Activated naive CD8-positive, alpha-beta T cell treated with anti-CD3 and anti-CD28 coated beads, Interleukin-2, amount 10 ng/mL, durations not matched to agents 7 days and 5 days (primary cell): ENCODE measurements around the gene SLC30A3. TPM values are rescaled to one million over a fixed set of nuclear protein-coding genes. Genes with fewer than 3 reads are reported as not detected.

Source experiments
- ATAC-seq: fragments of 150-1000 bp; cut with Tn5 transposase; one replicate; pipeline ENCODE4 v1.10.0; 2021; ENCODE audit warnings: low read depth, moderate library complexity
- POLR2A ChIA-PET: fragments of 350-600 bp; sonication (Branson Sonifier 250); formaldehyde crosslinking; loops from one replicate; lab custom pipeline; 2021; ENCODE audit warnings: antibody characterized with exemption; lab: Charles Lee
- DNase-seq: peaks from one replicate; pipeline ENCODE4 v3.0.0; 2021
- H3K27ac Mint-ChIP-seq: one replicate; pipeline ENCODE4 v1.8.0; 2022; ENCODE audit warnings: mild to moderate bottlenecking, mixed read lengths
- H3K27me3 Mint-ChIP-seq: one replicate; pipeline ENCODE4 v1.8.0; 2022; ENCODE audit warnings: mild to moderate bottlenecking, moderate library complexity, mixed read lengths
- H3K36me3 Mint-ChIP-seq: one replicate; pipeline ENCODE4 v1.8.0; 2021; ENCODE audit warnings: mild to moderate bottlenecking, mixed read lengths
- H3K4me1 Mint-ChIP-seq: one replicate; pipeline ENCODE4 v1.8.0; 2021; ENCODE audit warnings: mixed read lengths
- H3K4me3 Mint-ChIP-seq: one replicate; pipeline ENCODE4 v1.8.0; 2022; ENCODE audit warnings: mild to moderate bottlenecking, moderate library complexity, mixed read lengths
- H3K9me3 Mint-ChIP-seq: one replicate; pipeline ENCODE4 v1.8.0; 2021; ENCODE audit warnings: mixed read lengths
- total RNA-seq, 2 experiments: library from RNA; stranded (reverse); gene quantifications; one replicate each; pipeline ENCODE4 v1.2.3, GENCODE V29; 2021

SLC30A3 gene
- total RNA-seq, 2 experiments from 2014 or later, result 0.34 to 0.64 TPM

GRCh38 chr2:27261926-27262298, 935 bp downstream of the SLC30A3 start:
- Mint-ChIP-seq H3K27ac (no peak overlapping the region), H3K9me3 (no peaks in the 10 kb centered on the region), H3K4me1 (peaks cover 22% of the 10 kb centered on the region), H3K36me3 (no peaks in the 10 kb centered on the region), H3K27me3 (peaks cover 46% of the 10 kb centered on the region), H3K4me3 (peak overlapping the region; percentile 75)
- ATAC-seq (no peak), DNase-seq (no peak)
- POLR2A ChIA-PET, result no interaction called here

- DNase-seq (no peak), ATAC-seq (no peak)
- POLR2A ChIA-PET, result no interaction called here
- H3K4me1 Mint-ChIP-seq, result peaks cover 22% of the 10 kb centered on the region
- peak overlapping the region; percentile 75 for H3K4me3 Mint-ChIP-seq
- H3K36me3 Mint-ChIP-seq, result no peaks in the 10 kb centered on the region
- no peaks in the 10 kb centered on the region for H3K9me3 Mint-ChIP-seq
- no peak overlapping the region for H3K27ac Mint-ChIP-seq
- peaks cover 48% of the 10 kb centered on the region for H3K27me3 Mint-ChIP-seq
Observed at GRCh38 chr2:27261241-27261925, 1.5 kb downstream of the SLC30A3 start.

GRCh38 chr2:27258051-27258450, 4.8 kb downstream of the SLC30A3 start:
- POLR2A ChIA-PET, result no interaction called here
- no peaks in the 10 kb centered on the region for H3K9me3 Mint-ChIP-seq
- H3K4me1 Mint-ChIP-seq, result peaks cover 8% of the 10 kb centered on the region
- peaks cover 51% of the 10 kb centered on the region for H3K27me3 Mint-ChIP-seq
- no peak for ATAC-seq
- no peak overlapping the region for H3K27ac Mint-ChIP-seq
- H3K36me3 Mint-ChIP-seq, result no peaks in the 10 kb centered on the region
- no peak overlapping the region for H3K4me3 Mint-ChIP-seq
- DNase-seq, result no peak

GRCh38 chr2:27256855-27257454, 5.9 kb downstream of the SLC30A3 start:
- ATAC-seq, result no peak
- Mint-ChIP-seq H3K36me3 (no peaks in the 10 kb centered on the region), H3K9me3 (no peaks in the 10 kb centered on the region), H3K4me3 (no peak overlapping the region), H3K27me3 (peaks cover 51% of the 10 kb centered on the region), H3K4me1 (peaks cover 8% of the 10 kb centered on the region), H3K27ac (no peak overlapping the region)
- DNase-seq, result no peak
- POLR2A ChIA-PET, result no interaction called here

- H3K9me3 Mint-ChIP-seq, result no peaks in the 10 kb centered on the region
- peaks cover 42% of the 10 kb centered on the region for H3K27me3 Mint-ChIP-seq
- H3K4me1 Mint-ChIP-seq, result no peaks in the 10 kb centered on the region
- H3K36me3 Mint-ChIP-seq, result no peaks in the 10 kb centered on the region
- no peak for DNase-seq
- POLR2A ChIA-PET, result no interaction called here
- H3K4me3 Mint-ChIP-seq, result no peak overlapping the region
- no peak for ATAC-seq
- H3K27ac Mint-ChIP-seq, result no peak overlapping the region
Observed at GRCh38 chr2:27255660-27256059, 7.2 kb downstream of the SLC30A3 start.

- no peaks in the 10 kb centered on the region for H3K4me1 Mint-ChIP-seq
- no peaks in the 10 kb centered on the region for H3K9me3 Mint-ChIP-seq
- no peak overlapping the region for H3K27ac Mint-ChIP-seq
- no peak overlapping the region for H3K4me3 Mint-ChIP-seq
- POLR2A ChIA-PET, result no interaction called here
- DNase-seq, result no peak
- no peak for ATAC-seq
- no peaks in the 10 kb centered on the region for H3K36me3 Mint-ChIP-seq
- peaks cover 37% of the 10 kb centered on the region for H3K27me3 Mint-ChIP-seq
Observed at GRCh38 chr2:27255187-27255586, 7.7 kb downstream of the SLC30A3 start.

GRCh38 chr2:27251766-27252165, 11.1 kb downstream of the SLC30A3 start:
- POLR2A ChIA-PET, result interaction anchor here (1.0 kb wide), 1 partner anchor 51 kb away, joined by 3 read pairs; no protein-coding TSS in a partner anchor
- no peak overlapping the region for H3K4me3 Mint-ChIP-seq

GRCh38 chr2:27250652-27251379, 12.0 kb downstream of the SLC30A3 start:
- DNase-seq (no peak), ATAC-seq (no peak)
- POLR2A ChIA-PET, result interaction anchor here (1.0 kb wide), 1 partner anchor 52 kb away, joined by 3 read pairs; no protein-coding TSS in a partner anchor
- Mint-ChIP-seq H3K27ac (no peak overlapping the region), H3K9me3 (no peaks in the 10 kb centered on the region), H3K27me3 (peaks cover 17% of the 10 kb centered on the region), H3K4me1 (peaks cover 4% of the 10 kb centered on the region), H3K4me3 (no peak overlapping the region), H3K36me3 (no peaks in the 10 kb centered on the region)

More at GRCh38 chr2:27251766-27252165, 11.1 kb downstream of the SLC30A3 start:
- Mint-ChIP-seq H3K4me1 (peaks cover 4% of the 10 kb centered on the region), H3K9me3 (no peaks in the 10 kb centered on the region), H3K27me3 (peaks cover 26% of the 10 kb centered on the region), H3K36me3 (no peaks in the 10 kb centered on the region), H3K27ac (no peak overlapping the region)
- no peak for DNase-seq
- no peak for ATAC-seq

GRCh38 chr2:27249891-27250651, 12.8 kb downstream of the SLC30A3 start:
- POLR2A ChIA-PET, result no interaction called here
- Mint-ChIP-seq H3K27me3 (peaks cover 11% of the 10 kb centered on the region), H3K4me1 (peaks cover 4% of the 10 kb centered on the region), H3K9me3 (no peaks in the 10 kb centered on the region), H3K4me3 (no peak overlapping the region), H3K27ac (no peak overlapping the region), H3K36me3 (no peaks in the 10 kb centered on the region)
- peak; percentile 78 for ATAC-seq
- peak; percentile 80 for DNase-seq

- Mint-ChIP-seq H3K9me3 (no peaks in the 10 kb centered on the region), H3K27ac (no peak overlapping the region), H3K4me3 (no peak overlapping the region), H3K36me3 (no peaks in the 10 kb centered on the region), H3K27me3 (peaks cover 6% of the 10 kb centered on the region), H3K4me1 (peaks cover 4% of the 10 kb centered on the region)
- DNase-seq (no peak), ATAC-seq (no peak)
- POLR2A ChIA-PET, result no interaction called here
Observed at GRCh38 chr2:27249159-27249890, 13.5 kb downstream of the SLC30A3 start.

- DNase-seq (no peak), ATAC-seq (no peak)
- Mint-ChIP-seq H3K4me1 (peaks cover 4% of the 10 kb centered on the region), H3K9me3 (no peaks in the 10 kb centered on the region), H3K36me3 (no peaks in the 10 kb centered on the region), H3K4me3 (no peak overlapping the region), H3K27me3 (peaks cover 4% of the 10 kb centered on the region), H3K27ac (no peak overlapping the region)
- POLR2A ChIA-PET, result interaction anchor here (1.0 kb wide), 1 partner anchor 15 kb away, joined by 3 read pairs; the partner anchor contains the start of gene SLC30A3
Observed at GRCh38 chr2:27247893-27248292, 15.0 kb downstream of the SLC30A3 start.

GRCh38 chr2:27245626-27246025, 17.2 kb downstream of the SLC30A3 start:
- ATAC-seq (no peak), DNase-seq (no peak)
- no peaks in the 10 kb centered on the region for H3K9me3 Mint-ChIP-seq
- no peak overlapping the region for H3K4me3 Mint-ChIP-seq
- POLR2A ChIA-PET, result no interaction called here
- H3K27me3 Mint-ChIP-seq, result no peaks in the 10 kb centered on the region
- peaks cover 3% of the 10 kb centered on the region for H3K36me3 Mint-ChIP-seq
- peaks cover 9% of the 10 kb centered on the region for H3K4me1 Mint-ChIP-seq
- H3K27ac Mint-ChIP-seq, result no peak overlapping the region
